Calu3 (cell line): Measurements from ENCODE around the gene TSHZ2. TPM values are rescaled to one million over a fixed set of nuclear protein-coding genes. Genes with fewer than 3 reads are reported as not detected.

ENCODE experiments used
- BruUV-seq: library from RNA; stranded (reverse); fragments of 400-500 nt; replicated peaks from 2 replicates; lab custom pipeline; 2021; lab: Mats Ljungman, UMichigan
- CTCF ChIA-PET: fragments of 300-600 bp; sonication (Branson Sonifier 250); formaldehyde crosslinking; loops from one replicate; lab custom pipeline; 2022; ENCODE audit warnings: antibody characterized with exemption; lab: Charles Lee
- DNase-seq: peaks from one replicate; pipeline ENCODE4 v3.0.0; 2022
- H3K27ac Mint-ChIP-seq: one replicate; pipeline ENCODE4 v1.8.0; 2022; ENCODE audit warnings: mixed read lengths; ENCODE audit not compliant: unreplicated experiment
- H3K27me3 Mint-ChIP-seq: one replicate; pipeline ENCODE4 v1.8.0; 2022; ENCODE audit warnings: mixed read lengths; ENCODE audit not compliant: unreplicated experiment
- H3K36me3 Mint-ChIP-seq: one replicate; pipeline ENCODE4 v1.8.0; 2022; ENCODE audit warnings: mild to moderate bottlenecking, moderate library complexity, mixed read lengths; ENCODE audit not compliant: insufficient read depth, unreplicated experiment
- H3K4me1 Mint-ChIP-seq: one replicate; pipeline ENCODE4 v1.8.0; 2022; ENCODE audit warnings: mild to moderate bottlenecking, low read depth, mixed read lengths; ENCODE audit not compliant: unreplicated experiment
- H3K4me3 Mint-ChIP-seq: one replicate; pipeline ENCODE4 v1.8.0; 2022; ENCODE audit warnings: mild to moderate bottlenecking, low read depth, moderate library complexity, mixed read lengths; ENCODE audit not compliant: unreplicated experiment
- H3K9me3 Mint-ChIP-seq: one replicate; pipeline ENCODE4 v1.8.0; 2022; ENCODE audit warnings: low read depth, mixed read lengths; ENCODE audit not compliant: unreplicated experiment
- CTCF ChIP-seq: fragments of 200-600 bp; IDR thresholded peaks from one replicate; pipeline ENCODE4 v1.8.0; 2022; ENCODE audit warnings: antibody characterized with exemption; ENCODE audit not compliant: unreplicated experiment
- intact Hi-C: fragments of 100-400 bp; cut with micrococcal nuclease; formaldehyde crosslinking; loops from one replicate; pipeline ENCODE4 v1.10.0; 2022; ENCODE audit not compliant: unreplicated experiment
- total RNA-seq: library from RNA; stranded (reverse); gene quantifications from 2 replicates; pipeline ENCODE4 v1.2.3, GENCODE V29; 2022

Gene TSHZ2
- total RNA-seq, 1 experiment from 2014 or later = not detected

- no peaks in the 10 kb centered on the region for H3K4me1 Mint-ChIP-seq
- intact Hi-C loops = no loop called here
- TF ChIP-seq CTCF = no peak
- H3K4me3 Mint-ChIP-seq = no peak overlapping the region
- no peaks in the 10 kb centered on the region for H3K9me3 Mint-ChIP-seq
- CTCF ChIA-PET = no interaction called here
- peaks cover 24% of the 10 kb centered on the region for H3K27me3 Mint-ChIP-seq
- no TSS peak for BruUV-seq
- DNase-seq = no peak
- no peaks in the 10 kb centered on the region for H3K36me3 Mint-ChIP-seq
- H3K27ac Mint-ChIP-seq = no peak overlapping the region
These were observed 56.3 kb downstream of the TSHZ2 start for GRCh38 chr20:53028337-53029007.

- no peak for DNase-seq
- BruUV-seq = no TSS peak
- intact Hi-C loops = no loop called here
- Mint-ChIP-seq H3K9me3 (no peaks in the 10 kb centered on the region), H3K27ac (no peak overlapping the region), H3K4me1 (no peaks in the 10 kb centered on the region), H3K4me3 (no peak overlapping the region), H3K27me3 (peaks cover 24% of the 10 kb centered on the region), H3K36me3 (no peaks in the 10 kb centered on the region)
- TF ChIP-seq CTCF = no peak
- CTCF ChIA-PET = interaction anchor here (0.8 kb wide), 1 partner anchor 97 kb away, joined by 5 read pairs; no protein-coding TSS in a partner anchor
These were observed 57.9 kb downstream of the TSHZ2 start for GRCh38 chr20:53030061-53030460.

- intact Hi-C loops = no loop called here
- H3K9me3 Mint-ChIP-seq = no peaks in the 10 kb centered on the region
These were observed 59.9 kb downstream of the TSHZ2 start for GRCh38 chr20:53032046-53032445.

GRCh38 chr20:53032478-53032932 lies 60.3 kb downstream of the TSHZ2 start:
- CTCF ChIA-PET = interaction anchor here (0.6 kb wide), 1 partner anchor 1610 kb away, joined by 8 read pairs; no protein-coding TSS in a partner anchor

More at GRCh38 chr20:53032046-53032445, 59.9 kb downstream of the TSHZ2 start:
- no peaks in the 10 kb centered on the region for H3K4me1 Mint-ChIP-seq
- no TSS peak for BruUV-seq
- DNase-seq = no peak
- H3K36me3 Mint-ChIP-seq = no peaks in the 10 kb centered on the region
- H3K4me3 Mint-ChIP-seq = no peak overlapping the region
- CTCF ChIA-PET = interaction anchor here (0.6 kb wide), 1 partner anchor 1611 kb away, joined by 8 read pairs; no protein-coding TSS in a partner anchor
- peaks cover 20% of the 10 kb centered on the region for H3K27me3 Mint-ChIP-seq
- TF ChIP-seq CTCF = no peak
- no peak overlapping the region for H3K27ac Mint-ChIP-seq

More at GRCh38 chr20:53032478-53032932, 60.3 kb downstream of the TSHZ2 start:
- H3K27me3 Mint-ChIP-seq = peaks cover 15% of the 10 kb centered on the region
- H3K27ac Mint-ChIP-seq = no peak overlapping the region
- H3K9me3 Mint-ChIP-seq = no peaks in the 10 kb centered on the region
- no peak overlapping the region for H3K4me3 Mint-ChIP-seq
- no peaks in the 10 kb centered on the region for H3K4me1 Mint-ChIP-seq
- no peaks in the 10 kb centered on the region for H3K36me3 Mint-ChIP-seq
- TF ChIP-seq CTCF = no peak
- no peak for DNase-seq
- BruUV-seq = no TSS peak
- intact Hi-C loops = no loop called here
